Muscle layer of duodenum (tissue), 2 donors: ENCODE data around the gene ETS1.

Experiments
- H3K27ac ChIP-seq: one replicate; pipeline ENCODE4 v1.7.0; 2013; ENCODE audit warnings: mild to moderate bottlenecking, low read length
- H3K27me3 ChIP-seq: one replicate; pipeline ENCODE4 v1.7.0; 2013; ENCODE audit warnings: low read depth, mild to moderate bottlenecking, control low read depth, low read length
- H3K36me3 ChIP-seq, 2 donors: one replicate each; pipeline ENCODE4 v1.7.0; 2013; ENCODE audit warnings: low read length in 2 of 2, control low read depth in 1 of 2, mild to moderate bottlenecking in 1 of 2; ENCODE audit not compliant: insufficient read depth in 2 of 2, control insufficient read depth in 1 of 2
- H3K4me1 ChIP-seq, 2 donors: one replicate each; pipeline ENCODE4 v1.7.0; 2013; ENCODE audit warnings: low read length in 2 of 2, mild to moderate bottlenecking in 2 of 2, control low read depth in 1 of 2, moderate library complexity in 1 of 2; ENCODE audit not compliant: insufficient read depth in 2 of 2, control insufficient read depth in 1 of 2
- H3K4me3 ChIP-seq, 2 donors: one replicate each; pipeline ENCODE4 v1.7.0; 2013; ENCODE audit warnings: low read length in 2 of 2, low read depth in 1 of 2, mild to moderate bottlenecking in 1 of 2
- H3K9me3 ChIP-seq, 2 donors: one replicate each; pipeline ENCODE4 v1.7.0; 2013; ENCODE audit warnings: low read length in 2 of 2, control low read depth in 1 of 2, mild to moderate bottlenecking in 1 of 2; ENCODE audit not compliant: control insufficient read depth in 1 of 2
- donor health status: healthy.

The ETS1 gene

GRCh38 chr11:128625746-128626145 is 38.4 kb upstream of the ETS1 start:
- Histone ChIP-seq H3K36me3 (no peaks in the 10 kb centered on the region), H3K4me1 (no peaks in the 10 kb centered on the region), H3K27me3 (no peaks in the 10 kb centered on the region), H3K9me3 (no peaks in the 10 kb centered on the region), H3K4me3 (no peak overlapping the region), H3K27ac (no peak overlapping the region)

GRCh38 chr11:128625326-128625725 is 38.0 kb upstream of the ETS1 start:
- Histone ChIP-seq H3K4me1 (no peaks in the 10 kb centered on the region), H3K27ac (no peak overlapping the region), H3K27me3 (no peaks in the 10 kb centered on the region), H3K4me3 (no peak overlapping the region), H3K9me3 (no peaks in the 10 kb centered on the region), H3K36me3 (no peaks in the 10 kb centered on the region)

GRCh38 chr11:128624269-128625175 is 37.2 kb upstream of the ETS1 start:
- Histone ChIP-seq H3K27me3 (no peaks in the 10 kb centered on the region), H3K4me1 (no peaks in the 10 kb centered on the region), H3K27ac (no peak overlapping the region), H3K4me3 (no peak overlapping the region), H3K36me3 (no peaks in the 10 kb centered on the region), H3K9me3 (no peaks in the 10 kb centered on the region)

- Histone ChIP-seq H3K4me3 (no peak overlapping the region), H3K9me3 (no peaks in the 10 kb centered on the region), H3K4me1 (no peaks in the 10 kb centered on the region), H3K36me3 (no peaks in the 10 kb centered on the region), H3K27me3 (no peaks in the 10 kb centered on the region), H3K27ac (no peak overlapping the region)
Measured at GRCh38 chr11:128623091-128623490, 35.7 kb upstream of the ETS1 start.

- H3K36me3 ChIP-seq, result no peaks in the 10 kb centered on the region
- no peaks in the 10 kb centered on the region for H3K27me3 ChIP-seq
- no peak overlapping the region for H3K4me3 ChIP-seq
- no peak overlapping the region for H3K27ac ChIP-seq
- H3K4me1 ChIP-seq, result no peaks in the 10 kb centered on the region
- no peaks in the 10 kb centered on the region for H3K9me3 ChIP-seq
Measured at GRCh38 chr11:128621601-128622501, 34.5 kb upstream of the ETS1 start.

GRCh38 chr11:128620309-128621100 is 33.1 kb upstream of the ETS1 start:
- no peak overlapping the region for H3K27ac ChIP-seq
- H3K27me3 ChIP-seq, result no peaks in the 10 kb centered on the region
- no peak overlapping the region for H3K4me3 ChIP-seq
- no peaks in the 10 kb centered on the region for H3K36me3 ChIP-seq
- H3K4me1 ChIP-seq, result no peaks in the 10 kb centered on the region
- no peaks in the 10 kb centered on the region for H3K9me3 ChIP-seq

- H3K27me3 ChIP-seq, result no peaks in the 10 kb centered on the region
- no peak overlapping the region for H3K27ac ChIP-seq
- no peaks in the 10 kb centered on the region for H3K4me1 ChIP-seq
- H3K9me3 ChIP-seq, result no peaks in the 10 kb centered on the region
- H3K4me3 ChIP-seq, result no peak overlapping the region
- no peaks in the 10 kb centered on the region for H3K36me3 ChIP-seq
Measured at GRCh38 chr11:128619540-128620308, 32.4 kb upstream of the ETS1 start.

GRCh38 chr11:128619007-128619406 is 31.6 kb upstream of the ETS1 start:
- Histone ChIP-seq H3K4me1 (no peaks in the 10 kb centered on the region), H3K27me3 (no peaks in the 10 kb centered on the region), H3K4me3 (no peak overlapping the region), H3K36me3 (no peaks in the 10 kb centered on the region), H3K27ac (no peak overlapping the region), H3K9me3 (no peaks in the 10 kb centered on the region)

- Histone ChIP-seq H3K36me3 (no peaks in the 10 kb centered on the region), H3K27ac (no peak overlapping the region), H3K4me3 (no peak overlapping the region), H3K27me3 (no peaks in the 10 kb centered on the region), H3K9me3 (no peaks in the 10 kb centered on the region), H3K4me1 (no peaks in the 10 kb centered on the region)
Measured at GRCh38 chr11:128618603-128619002, 31.2 kb upstream of the ETS1 start.

- Histone ChIP-seq H3K4me1 (peaks cover 0 to 4% of the 10 kb centered on the region in 2 donors), H3K9me3 (no peaks in the 10 kb centered on the region), H3K27ac (no peak overlapping the region), H3K27me3 (no peaks in the 10 kb centered on the region), H3K36me3 (no peaks in the 10 kb centered on the region), H3K4me3 (no peak overlapping the region)
Measured at GRCh38 chr11:128616161-128616560, 28.8 kb upstream of the ETS1 start.
